ENCODE data around the gene RBM33.

GRCh38 chr7:155815332-155816191 is 171.1 kb downstream of the RBM33 start:
- TF ChIP-seq CTCF (CRISPR knock-in tag; IDR thresholded peaks at IDR 0.05) (peak; percentile 94), HMGA1 (CRISPR knock-in tag; conservative IDR thresholded peaks at IDR 0.05) (no peak), CSRNP1 (CRISPR knock-in tag; IDR thresholded peaks at IDR 0.05) (no peak), SUZ12 (IDR thresholded peaks at IDR 0.05; ENCODE audit: low read depth, low read length) (no peak), DRAP1 (CRISPR knock-in tag; IDR thresholded peaks at IDR 0.05) (no peak), ETV6 (CRISPR knock-in tag; conservative IDR thresholded peaks at IDR 0.05) (no peak), POLR2AphosphoS5 (IDR thresholded peaks at IDR 0.05; ENCODE audit: low read depth, low read length) (no peak), FOXP4 (CRISPR knock-in tag; IDR thresholded peaks at IDR 0.05) (no peak), RFX5 (IDR thresholded peaks at IDR 0.05; ENCODE audit: low read depth, low read length) (no peak), ZNF496 (CRISPR knock-in tag; IDR thresholded peaks at IDR 0.05; ENCODE audit: insufficient replicate concordance) (no peak)
